ENCODE measurements around the gene TLK1.
A peak's percentile ranks its signal among the peaks of the same experiment; 100 is the strongest.
"Not testable (repeated sequence)": the region's sequence is repeated elsewhere in the genome, so short reads cannot be mapped to it uniquely, and the experiment has no call there.

The TLK1 gene

DNA sequence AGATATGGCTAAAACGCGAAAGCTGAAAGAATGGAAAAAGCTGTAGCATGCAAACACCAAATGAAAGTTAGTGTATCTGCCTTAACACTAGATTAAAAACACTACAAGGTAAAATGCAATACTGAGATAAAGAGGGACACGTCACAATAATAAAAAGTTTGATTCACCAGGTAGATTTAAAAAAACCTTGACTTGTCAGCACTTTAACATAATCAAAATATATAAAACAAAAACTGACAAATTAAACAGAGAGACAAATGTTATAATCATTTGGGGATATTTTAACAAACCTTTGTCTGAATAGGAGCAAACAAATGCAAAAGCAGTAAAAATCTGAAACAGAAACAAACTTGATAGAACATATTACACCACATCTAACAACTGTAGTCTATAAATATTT, 18.3 kb downstream of the TLK1 start:
- DNase-seq (ENCODE audit: low spot score) = no peak

DNA sequence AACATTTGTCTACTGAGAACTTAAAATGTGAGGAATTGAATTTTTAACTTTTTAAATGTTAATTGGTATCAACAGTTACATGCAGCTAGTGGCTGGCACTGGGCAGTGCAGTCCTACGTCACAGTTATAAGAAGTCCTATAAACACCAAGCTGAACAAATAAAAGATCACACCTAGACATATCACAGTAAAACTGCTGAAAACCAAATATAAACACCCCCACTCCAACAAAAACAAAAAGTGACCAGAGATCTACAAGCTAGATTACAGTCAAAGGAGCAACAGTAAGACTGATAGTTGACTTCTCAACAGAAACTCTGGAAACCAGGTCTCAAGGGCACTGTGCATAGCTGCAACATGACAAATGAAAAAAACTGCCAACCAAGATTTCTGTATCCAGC, 19.4 kb downstream of the TLK1 start:
- DNase-seq (ENCODE audit: low spot score) = no peak

DNA sequence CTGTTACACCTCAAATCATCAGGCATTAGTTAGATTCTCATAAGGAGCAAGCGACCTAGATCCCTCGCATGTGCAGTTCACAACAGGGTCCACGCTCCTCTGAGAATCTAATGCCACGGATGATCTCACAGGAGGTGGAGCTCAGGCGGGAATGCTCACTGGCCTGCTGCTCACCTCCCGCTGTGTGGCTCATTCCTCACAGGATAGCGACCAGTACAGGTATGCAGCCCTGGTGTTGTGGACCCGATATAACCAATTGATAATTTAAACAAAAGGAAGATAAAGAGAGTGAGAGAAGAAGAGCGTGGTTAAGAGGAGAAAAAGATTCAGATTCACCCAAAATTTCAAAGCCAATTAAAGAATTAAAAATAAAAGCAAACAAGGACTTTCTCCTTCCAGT, 20.8 kb downstream of the TLK1 start:
- no peak for DNase-seq (ENCODE audit: low spot score)

DNA sequence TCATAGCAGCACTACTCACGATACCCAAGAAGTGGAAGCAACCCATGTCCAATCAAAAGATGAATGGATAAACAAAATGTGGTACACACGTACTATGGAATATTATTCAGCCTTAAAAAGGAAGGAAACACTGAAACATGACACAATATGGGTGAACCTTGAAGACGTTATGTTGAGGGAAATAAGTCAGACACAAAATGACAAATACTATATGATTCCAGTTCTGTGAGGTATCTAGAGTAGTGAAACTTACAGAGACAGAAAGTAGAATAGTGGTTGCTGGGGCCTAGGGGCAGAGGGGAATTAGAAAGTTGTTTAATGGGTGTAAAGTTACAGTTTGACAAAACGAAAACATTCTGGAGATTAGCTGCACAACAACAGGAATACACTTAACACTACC, 24.7 kb downstream of the TLK1 start:
- DNase-seq (ENCODE audit: low spot score) = no peak

GRCh38 chr2:171134624-171135230, 26.0 kb downstream of the TLK1 start:
- no peak for DNase-seq (ENCODE audit: low spot score)

DNA sequence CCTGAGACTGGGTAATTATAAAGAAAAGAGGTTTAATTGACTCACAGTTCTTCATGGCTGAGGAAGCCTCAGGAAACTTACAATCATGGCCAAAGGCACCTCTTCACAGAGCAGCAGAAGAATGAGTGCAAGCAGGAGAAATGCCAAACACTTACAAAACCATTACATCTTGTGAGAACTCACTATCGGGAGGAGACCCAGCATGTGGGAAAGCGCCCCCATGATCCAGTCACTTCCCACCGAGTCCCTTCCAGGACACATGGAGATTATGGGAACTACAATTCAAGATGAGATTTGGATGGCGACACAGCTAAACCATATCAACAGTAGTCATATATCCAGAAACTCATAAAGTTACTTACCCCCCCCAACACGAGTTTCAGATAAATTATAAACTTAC, 28.6 kb downstream of the TLK1 start:
- DNase-seq (ENCODE audit: low spot score) = no peak

GRCh38 chr2:171128461-171128860, 32.2 kb downstream of the TLK1 start:
- DNase-seq (ENCODE audit: low spot score) = no peak

DNA sequence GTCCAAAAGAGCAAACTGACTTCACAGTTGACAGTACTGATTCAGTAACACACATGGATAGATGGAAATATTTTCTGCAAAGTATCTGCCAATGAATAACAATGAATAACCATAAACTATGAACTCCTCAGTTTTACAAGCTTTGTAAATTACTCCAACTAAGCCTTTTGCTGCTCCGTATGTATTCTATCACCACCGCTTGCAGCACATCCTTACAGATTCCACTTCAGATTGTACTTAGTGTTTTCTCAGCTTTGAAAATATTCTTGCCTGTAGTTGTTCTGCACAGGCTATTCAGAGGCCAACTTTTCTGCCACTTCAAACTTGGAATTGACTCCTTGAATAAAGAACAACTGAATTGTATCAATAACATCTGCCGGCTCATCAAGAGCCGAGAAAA, 36.2 kb downstream of the TLK1 start:
- no peak for DNase-seq (ENCODE audit: low spot score)

GRCh38 chr2:171109571-171109970, 51.1 kb downstream of the TLK1 start:
- DNase-seq (ENCODE audit: low spot score) = no peak

- DNase-seq (ENCODE audit: low spot score) = no peak
Observed at GRCh38 chr2:171109020-171109419, 51.7 kb downstream of the TLK1 start.

GRCh38 chr2:171107803-171108202, 52.9 kb downstream of the TLK1 start:
- no peak for DNase-seq (ENCODE audit: low spot score)

DNA sequence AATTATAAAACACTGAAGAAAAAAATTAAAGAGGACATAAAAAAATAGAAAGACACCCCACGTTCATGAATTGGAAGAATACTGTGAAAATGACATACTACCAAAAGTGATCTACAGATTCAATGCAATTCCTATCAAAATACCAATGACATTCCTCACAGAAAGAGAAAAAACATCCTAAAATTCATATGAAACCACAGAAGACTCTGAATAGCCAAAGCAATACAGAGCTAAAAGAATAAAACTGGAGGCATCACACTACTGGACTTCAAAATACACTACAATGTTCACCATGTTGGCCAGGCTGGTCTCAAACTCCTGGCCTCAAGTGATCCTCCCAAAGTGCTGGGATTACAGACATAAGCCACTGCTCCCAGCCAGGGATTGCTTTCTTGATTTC, 56.3 kb downstream of the TLK1 start:
- no peak for DNase-seq (ENCODE audit: low spot score)

DNA sequence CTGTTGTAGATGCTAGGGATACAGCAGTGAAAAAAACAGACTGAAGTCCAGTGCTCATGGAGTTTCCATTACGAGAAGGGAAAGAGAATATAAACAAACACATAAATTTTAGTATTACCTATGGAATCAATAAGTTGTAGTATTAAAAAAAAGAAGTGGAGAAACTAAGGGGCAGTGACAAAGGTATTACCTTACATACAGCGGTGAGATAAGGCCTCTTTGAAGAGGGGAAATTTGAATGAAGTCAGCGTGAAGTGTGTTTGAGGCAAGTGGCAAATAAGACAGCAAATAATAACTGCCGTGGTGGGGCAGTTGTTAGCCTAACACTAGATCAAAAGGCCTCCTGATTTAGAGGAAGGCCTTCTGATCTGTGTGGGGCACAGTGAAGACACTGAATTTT, 57.9 kb downstream of the TLK1 start:
- DNase-seq (ENCODE audit: low spot score) = no peak

GRCh38 chr2:171100370-171100769, 60.3 kb downstream of the TLK1 start:
- no peak for DNase-seq (ENCODE audit: low spot score)

DNA sequence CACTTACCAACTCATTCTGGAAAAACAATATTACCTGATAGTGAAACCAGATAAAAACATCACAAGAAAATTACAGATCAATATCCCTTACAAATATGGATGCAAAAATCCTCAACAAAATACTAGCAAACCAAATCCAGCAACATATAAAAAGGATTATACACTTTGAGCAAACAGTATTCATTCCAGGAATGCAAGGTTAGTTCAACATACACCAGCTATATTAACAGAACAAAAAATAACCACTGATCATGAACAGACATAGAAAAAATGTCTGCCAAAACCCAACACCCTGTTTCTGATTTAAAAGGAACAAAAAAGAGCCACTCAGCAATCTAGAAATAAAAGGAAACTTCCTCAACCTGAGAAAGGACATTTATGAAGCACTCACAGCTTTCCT, 62.1 kb downstream of the TLK1 start:
- DNase-seq (ENCODE audit: low spot score) = no peak

- no peak for DNase-seq (ENCODE audit: low spot score)
Observed at GRCh38 chr2:171095014-171095582, 65.6 kb downstream of the TLK1 start.

- not testable (repeated sequence) for DNase-seq (ENCODE audit: low spot score)
Observed at GRCh38 chr2:171091517-171091916, 69.2 kb downstream of the TLK1 start.

DNA sequence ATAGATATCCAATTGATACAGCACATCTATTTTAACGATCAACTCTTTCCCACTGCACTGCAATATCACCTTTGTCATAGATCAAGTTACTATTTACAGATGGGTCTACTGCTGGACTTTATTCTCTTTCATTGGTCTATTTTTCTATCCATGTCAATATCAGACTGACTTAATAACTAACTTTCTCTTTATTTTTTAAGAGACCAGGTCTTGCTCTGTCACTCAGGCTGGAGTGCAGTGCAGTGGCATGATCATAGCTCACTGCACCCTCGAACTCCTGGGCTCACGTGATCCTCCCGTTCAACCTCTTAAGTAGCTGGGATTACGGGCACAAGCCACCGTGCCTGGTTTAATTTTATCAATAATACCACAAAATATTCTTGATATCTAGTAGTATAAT, 71.2 kb downstream of the TLK1 start:
- DNase-seq (ENCODE audit: low spot score) = no peak

DNA sequence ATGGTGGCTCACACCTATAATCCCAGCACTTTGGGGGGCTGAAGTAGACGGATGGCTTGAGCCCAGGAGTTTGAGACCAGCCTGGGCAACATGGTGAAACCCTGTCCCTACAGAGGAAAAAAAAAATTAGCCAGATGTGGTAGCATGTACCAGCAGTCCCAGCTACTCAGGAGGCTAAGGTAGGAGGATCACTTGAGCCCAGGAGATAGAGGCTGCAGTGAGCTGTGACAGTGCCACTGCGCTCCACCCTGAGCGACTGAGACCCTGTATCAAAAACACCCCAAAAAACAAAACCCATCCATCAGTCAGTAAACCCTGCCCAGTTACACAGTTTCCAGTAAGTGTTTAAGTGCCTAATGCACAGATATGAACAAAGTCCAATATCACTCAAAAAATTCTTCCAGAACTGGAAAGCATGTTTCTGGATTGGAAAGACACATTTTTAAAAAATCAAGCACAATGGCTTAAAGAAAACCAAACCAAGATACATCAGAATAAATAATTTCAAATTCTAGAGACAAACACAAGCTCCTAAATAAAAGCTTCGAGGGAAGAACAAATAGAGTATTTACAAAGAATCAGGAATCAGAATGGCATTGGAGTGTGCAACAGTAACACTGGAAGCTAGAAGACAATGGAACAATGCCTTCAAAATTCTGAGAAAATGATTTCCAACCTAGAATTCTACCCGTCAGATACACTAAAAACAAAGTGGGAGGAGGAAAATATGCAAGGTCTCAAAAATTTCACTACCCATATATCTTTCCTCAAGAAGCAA, 72.4 kb downstream of the TLK1 start:
- no peak for DNase-seq (ENCODE audit: low spot score)

DNA sequence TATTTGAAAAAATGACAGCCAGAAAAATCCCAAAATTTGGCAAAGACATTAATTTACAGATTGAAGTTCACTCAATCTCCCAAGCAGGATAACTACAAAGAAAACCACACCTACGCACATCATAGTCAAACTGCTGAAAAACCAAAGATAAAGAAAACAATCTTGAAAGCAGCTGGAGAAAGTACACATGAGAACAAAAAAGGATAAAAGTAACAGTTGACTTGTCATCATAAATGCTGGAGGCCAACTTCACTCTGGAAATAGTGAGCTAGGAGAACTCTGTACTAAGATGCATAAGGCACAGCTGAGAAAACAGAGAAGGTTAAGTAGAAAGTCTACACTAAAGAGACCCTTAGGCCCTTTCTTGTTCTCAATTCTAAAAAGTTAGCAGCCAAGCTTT, 73.1 kb downstream of the TLK1 start:
- DNase-seq (ENCODE audit: low spot score) = no peak

GRCh38 chr2:171086352-171087290, 74.1 kb downstream of the TLK1 start:
- DNase-seq (ENCODE audit: low spot score) = peak; percentile 29

DNA sequence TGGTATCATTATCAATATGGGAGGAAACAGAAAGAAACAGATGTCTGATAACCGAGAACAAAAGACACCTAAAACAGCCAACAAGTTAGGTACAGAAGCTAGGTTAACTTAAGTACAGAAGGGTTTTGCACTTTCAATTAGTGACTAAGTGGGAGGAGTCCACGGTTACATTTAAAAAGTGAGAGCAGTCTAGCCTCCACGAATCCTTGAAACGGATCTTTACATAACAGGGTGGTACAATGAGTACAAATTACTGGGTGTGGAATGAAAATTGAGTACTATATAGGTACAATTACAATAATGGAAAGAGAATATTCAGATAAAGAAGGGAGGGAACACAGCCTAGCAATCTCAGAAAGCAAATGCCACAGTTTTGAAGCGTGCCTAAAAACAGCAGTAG, 76.6 kb downstream of the TLK1 start:
- no peak for DNase-seq (ENCODE audit: low spot score)

GRCh38 chr2:171083451-171083850, 77.2 kb downstream of the TLK1 start:
- DNase-seq (ENCODE audit: low spot score) = no peak

All from HuH-7.5 (cell line).